Measurements from ENCODE around the gene NPBWR2. TPM values are rescaled to one million over a fixed set of nuclear protein-coding genes. Genes with fewer than 3 reads are reported as not detected.
A peak's percentile ranks its signal among the peaks of the same experiment; 100 is the strongest.

Gene NPBWR2
- total and polyA plus RNA-seq, 4 donors: not detected

DNA sequence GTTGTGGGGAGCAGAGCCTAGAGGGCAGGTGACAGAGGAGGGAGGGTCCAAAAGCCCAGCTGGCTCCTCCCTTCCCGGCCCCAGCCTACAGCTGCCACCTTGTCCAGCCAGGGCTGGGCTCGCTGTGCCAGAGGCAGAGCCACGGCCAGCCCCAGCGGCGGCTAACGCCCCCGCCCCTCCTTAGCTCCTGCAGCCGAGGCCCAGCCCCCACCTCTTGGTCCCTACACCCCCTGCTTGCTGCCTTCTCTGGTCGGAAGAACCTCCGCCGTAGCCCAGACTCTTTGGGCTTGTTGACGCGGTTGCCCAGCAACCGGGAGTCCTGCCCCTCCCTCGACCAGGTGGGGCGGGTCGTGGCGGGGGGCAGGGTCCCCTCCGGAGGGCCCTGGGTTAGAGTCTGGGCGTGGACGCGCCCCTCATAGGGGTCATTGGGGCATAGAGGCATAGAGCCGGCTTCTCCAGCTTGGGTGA, 22.6 kb downstream of the NPBWR2 start:
- no peak for DNase-seq
- no peaks in the 10 kb centered on the region for H3K9me3 ChIP-seq (ENCODE audit: control insufficient read depth, low read length)
- no peak overlapping the region for H3K27ac ChIP-seq (ENCODE audit: low read depth in 1 of 2, low read length in 2 of 2)
- 8 to 11% methylated on average over 18 to 23 of the region's 23 CpGs for WGBS, 2 donors
- no peak overlapping the region for H3K4me3 ChIP-seq (ENCODE audit: low read length in 2 of 2)
- H3K4me1 ChIP-seq (ENCODE audit: control insufficient read depth in 1 of 2, insufficient read depth in 2 of 2, low read length in 2 of 2): no peaks in the 10 kb centered on the region
- no peaks in the 10 kb centered on the region for H3K36me3 ChIP-seq (ENCODE audit: control insufficient read depth in 1 of 2, insufficient read depth in 2 of 2, low read length in 1 of 2)
- no peaks in the 10 kb centered on the region for H3K27me3 ChIP-seq (ENCODE audit: control insufficient read depth in 1 of 2, insufficient read depth in 2 of 2, low read length in 1 of 2)
- intact Hi-C loops (cut with DNase I): no loop called here
- ATAC-seq (ENCODE audit: low FRiP score): no peak

DNA sequence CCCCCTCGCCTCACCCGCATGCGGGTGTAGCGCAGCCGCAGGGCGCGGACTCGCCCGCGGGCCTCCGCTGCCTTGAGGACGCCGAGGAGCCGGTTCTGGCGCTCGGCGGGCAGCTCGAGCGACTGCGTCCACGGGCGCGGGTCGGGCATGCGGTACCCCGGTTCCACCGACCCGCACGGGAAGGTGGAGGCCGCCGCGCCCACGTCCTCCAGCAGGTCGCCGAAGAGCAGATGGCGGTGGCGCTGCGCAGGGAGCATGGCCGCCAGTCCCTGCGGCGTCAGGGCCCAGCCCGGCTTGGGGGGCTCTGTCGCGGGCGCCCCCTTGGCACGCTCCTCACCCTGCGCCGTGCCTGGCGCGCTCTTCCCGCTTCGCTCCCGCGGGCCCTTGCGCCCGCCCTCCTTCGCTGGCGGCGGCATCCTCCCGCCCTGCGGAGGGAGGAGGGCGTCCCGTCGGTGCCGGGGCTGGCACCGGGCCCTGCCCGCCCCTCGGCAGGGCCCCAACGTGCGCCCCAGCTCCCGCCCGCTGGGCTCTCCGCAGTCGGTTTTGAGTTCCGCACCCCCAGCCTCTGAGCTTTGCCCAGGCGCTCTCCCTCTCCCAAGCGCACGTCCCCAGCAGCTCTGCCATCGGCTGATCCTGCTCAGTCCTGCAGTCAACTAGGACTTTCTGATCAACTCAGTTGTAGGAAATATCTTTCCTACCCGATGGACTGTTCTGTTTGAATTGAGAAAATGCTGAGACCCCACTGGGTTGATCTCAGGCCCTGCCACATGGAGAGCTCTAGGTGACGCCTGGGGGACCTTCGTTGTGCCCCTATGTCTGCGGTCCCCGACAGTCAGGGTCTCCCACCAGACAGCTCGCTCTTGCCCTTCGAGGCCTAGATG, 23.3 kb downstream of the NPBWR2 start, which contains the start of gene LKAAEAR1:
TSS of gene LKAAEAR1 (minus strand) at position 595 of the 881 bp plus-strand sequence. CDS start at position 416, 179 bp downstream.
- WGBS, 2 donors: 2% methylated on average over 68 to 86 of the region's 86 CpGs
- H3K4me3 ChIP-seq (ENCODE audit: low read length in 2 of 2): peak within 1 kb of the TSS in 1 of 2 donors; percentile 27
- no peak for DNase-seq
- no peaks in the 10 kb centered on the region for H3K4me1 ChIP-seq (ENCODE audit: control insufficient read depth in 1 of 2, insufficient read depth in 2 of 2, low read length in 2 of 2)
- H3K27ac ChIP-seq (ENCODE audit: low read depth in 1 of 2, low read length in 2 of 2): no peak within 1 kb of the TSS
- H3K9me3 ChIP-seq (ENCODE audit: control insufficient read depth, low read length): no peaks in the 10 kb centered on the region
- ATAC-seq (ENCODE audit: low FRiP score): no peak
- H3K36me3 ChIP-seq (ENCODE audit: control insufficient read depth in 1 of 2, insufficient read depth in 2 of 2, low read length in 1 of 2): no peaks in the 10 kb centered on the region
- intact Hi-C loops (cut with DNase I): no loop called here
- H3K27me3 ChIP-seq (ENCODE audit: control insufficient read depth in 1 of 2, insufficient read depth in 2 of 2, low read length in 1 of 2): no peaks in the 10 kb centered on the region

DNA sequence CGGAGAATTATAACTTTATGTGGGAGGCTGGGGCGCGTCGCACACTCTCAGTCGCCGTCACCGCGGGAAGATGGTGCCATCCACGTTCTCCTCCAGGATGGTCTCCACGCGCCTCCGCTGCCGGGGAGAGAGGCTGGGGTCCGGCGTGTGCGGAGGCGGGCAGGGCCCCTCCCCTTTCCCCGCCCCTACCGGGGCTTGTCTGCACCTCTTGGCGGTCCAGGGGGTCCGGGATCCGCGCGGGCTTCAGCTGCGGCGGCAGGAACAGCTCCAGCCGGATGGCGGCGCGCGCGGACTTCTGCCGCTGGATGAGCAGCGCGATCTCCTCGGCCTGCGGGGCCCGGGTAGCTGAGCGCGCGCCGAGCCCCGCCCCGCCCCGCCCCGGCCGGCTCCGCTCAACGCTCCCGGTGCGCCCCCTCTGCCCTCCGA, 24.0 kb downstream of the NPBWR2 start:
- ATAC-seq (ENCODE audit: low FRiP score) (peak; percentile 65), DNase-seq (peak; percentile 80 to 92)
- Histone ChIP-seq H3K4me1 (ENCODE audit: control insufficient read depth in 1 of 2, insufficient read depth in 2 of 2, low read length in 2 of 2) (no peaks in the 10 kb centered on the region), H3K36me3 (ENCODE audit: control insufficient read depth in 1 of 2, insufficient read depth in 2 of 2, low read length in 1 of 2) (no peaks in the 10 kb centered on the region), H3K4me3 (ENCODE audit: low read length in 2 of 2) (peak overlapping the region in 1 of 2 donors; percentile 27), H3K27ac (ENCODE audit: low read depth in 1 of 2, low read length in 2 of 2) (no peak overlapping the region), H3K9me3 (ENCODE audit: control insufficient read depth, low read length) (no peaks in the 10 kb centered on the region), H3K27me3 (ENCODE audit: control insufficient read depth in 1 of 2, insufficient read depth in 2 of 2, low read length in 1 of 2) (no peaks in the 10 kb centered on the region)
- intact Hi-C loops (cut with DNase I): no loop called here
- WGBS, 2 donors: 1% methylated on average over 38 to 52 of the region's 52 CpGs

DNA sequence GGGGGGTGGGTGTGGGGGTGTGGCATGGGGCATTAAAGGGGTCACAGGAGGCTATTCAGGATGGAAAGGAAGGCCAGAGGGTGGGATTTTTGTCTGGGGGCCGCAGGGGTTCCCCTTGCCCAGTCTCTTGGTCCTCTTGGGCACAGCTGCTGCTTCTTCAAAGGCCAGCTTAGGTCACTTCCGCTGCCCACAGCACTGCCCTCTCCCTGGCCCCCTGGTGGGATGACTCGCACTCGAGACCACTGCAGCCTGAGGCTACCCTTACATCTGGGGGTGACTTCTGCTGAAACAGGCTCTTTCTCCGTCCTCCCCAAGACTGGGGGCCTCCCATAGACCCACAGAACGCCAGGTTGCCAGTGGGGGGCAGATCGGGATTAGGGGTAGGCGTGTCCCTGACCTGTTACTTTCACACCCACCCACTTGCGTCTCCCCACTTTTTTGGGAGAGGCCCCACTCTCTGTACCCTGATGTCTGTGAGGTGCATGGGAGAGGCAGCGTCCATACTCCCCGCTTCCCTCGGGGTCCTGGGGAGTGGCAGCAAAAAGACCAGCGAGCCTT, 24.5 kb downstream of the NPBWR2 start:
- Histone ChIP-seq H3K27me3 (ENCODE audit: control insufficient read depth in 1 of 2, insufficient read depth in 2 of 2, low read length in 1 of 2) (no peaks in the 10 kb centered on the region), H3K27ac (ENCODE audit: low read depth in 1 of 2, low read length in 2 of 2) (no peak overlapping the region), H3K9me3 (ENCODE audit: control insufficient read depth, low read length) (no peaks in the 10 kb centered on the region), H3K36me3 (ENCODE audit: control insufficient read depth in 1 of 2, insufficient read depth in 2 of 2, low read length in 1 of 2) (no peaks in the 10 kb centered on the region), H3K4me3 (ENCODE audit: low read length in 2 of 2) (no peak overlapping the region), H3K4me1 (ENCODE audit: control insufficient read depth in 1 of 2, insufficient read depth in 2 of 2, low read length in 2 of 2) (no peaks in the 10 kb centered on the region)
- intact Hi-C loops (cut with DNase I): no loop called here
- ATAC-seq (ENCODE audit: low FRiP score) (no peak), DNase-seq (no peak)
- 26 to 32% methylated on average over 13 of the region's 13 CpGs for WGBS, 2 donors

DNA sequence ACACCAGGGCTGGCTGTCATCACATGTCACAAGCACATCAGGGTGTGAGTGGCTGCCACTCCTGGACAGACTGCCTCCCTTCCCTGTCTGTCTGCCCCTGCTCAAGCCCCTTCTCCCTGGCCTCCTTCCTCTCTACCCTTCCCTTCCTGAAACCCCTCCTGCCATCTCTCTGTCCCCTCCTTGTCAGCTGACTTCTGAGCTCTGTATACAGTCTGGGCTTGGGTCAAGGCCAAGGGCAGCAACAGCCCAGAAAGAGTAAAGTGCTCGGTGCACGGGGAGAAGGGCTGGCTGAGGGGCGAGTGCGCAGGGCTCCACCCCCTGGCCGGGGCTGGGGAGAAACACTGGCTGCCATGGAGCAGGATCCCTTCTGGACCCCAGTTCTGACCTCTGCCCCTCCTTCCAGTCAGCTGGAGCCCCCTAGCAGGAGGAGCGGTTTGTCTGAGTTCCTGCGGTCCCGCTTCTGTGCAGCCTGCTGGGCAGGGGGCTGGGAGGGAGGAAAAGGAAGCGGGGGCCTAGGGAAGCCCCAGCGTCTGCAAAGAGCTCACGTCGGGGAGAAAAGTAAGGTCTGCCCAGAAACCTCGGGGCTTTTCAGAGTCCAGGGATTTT, 25.1 kb downstream of the NPBWR2 start:
- intact Hi-C loops (cut with DNase I): no loop called here
- Histone ChIP-seq H3K36me3 (ENCODE audit: control insufficient read depth in 1 of 2, insufficient read depth in 2 of 2, low read length in 1 of 2) (no peaks in the 10 kb centered on the region), H3K27ac (ENCODE audit: low read depth in 1 of 2, low read length in 2 of 2) (no peak overlapping the region), H3K4me3 (ENCODE audit: low read length in 2 of 2) (no peak overlapping the region), H3K27me3 (ENCODE audit: control insufficient read depth in 1 of 2, insufficient read depth in 2 of 2, low read length in 1 of 2) (no peaks in the 10 kb centered on the region), H3K9me3 (ENCODE audit: control insufficient read depth, low read length) (no peaks in the 10 kb centered on the region), H3K4me1 (ENCODE audit: control insufficient read depth in 1 of 2, insufficient read depth in 2 of 2, low read length in 2 of 2) (no peaks in the 10 kb centered on the region)
- ATAC-seq (ENCODE audit: low FRiP score) (no peak), DNase-seq (no peak)
- 29 to 35% methylated on average over 13 of the region's 13 CpGs for WGBS, 2 donors

DNA sequence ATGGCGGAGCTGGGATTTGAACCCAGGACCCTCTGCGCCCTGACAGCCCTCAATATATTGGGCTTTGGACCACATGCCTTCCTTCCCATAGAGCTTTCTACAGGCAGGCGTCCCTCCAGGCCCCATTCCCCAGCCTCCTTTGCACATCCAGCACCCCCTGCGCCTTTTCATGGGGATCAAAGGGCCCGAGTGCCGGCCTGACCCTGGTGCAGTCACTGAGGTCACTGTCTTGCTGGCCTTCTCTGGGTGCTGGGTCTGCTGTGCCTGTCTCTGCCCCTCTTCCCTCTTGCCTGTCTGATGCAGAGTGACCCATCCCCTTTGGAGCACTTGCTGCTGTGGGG, 25.8 kb downstream of the NPBWR2 start:
- Histone ChIP-seq H3K9me3 (ENCODE audit: control insufficient read depth, low read length) (no peaks in the 10 kb centered on the region), H3K27ac (ENCODE audit: low read depth in 1 of 2, low read length in 2 of 2) (no peak overlapping the region), H3K4me3 (ENCODE audit: low read length in 2 of 2) (no peak overlapping the region), H3K36me3 (ENCODE audit: control insufficient read depth in 1 of 2, insufficient read depth in 2 of 2, low read length in 1 of 2) (no peaks in the 10 kb centered on the region), H3K27me3 (ENCODE audit: control insufficient read depth in 1 of 2, insufficient read depth in 2 of 2, low read length in 1 of 2) (no peaks in the 10 kb centered on the region), H3K4me1 (ENCODE audit: control insufficient read depth in 1 of 2, insufficient read depth in 2 of 2, low read length in 2 of 2) (no peaks in the 10 kb centered on the region)
- intact Hi-C loops (cut with DNase I): no loop called here
- WGBS, 2 donors: 87 to 95% methylated on average over 6 of the region's 6 CpGs
- ATAC-seq (ENCODE audit: low FRiP score): no peak
- no peak for DNase-seq

DNA sequence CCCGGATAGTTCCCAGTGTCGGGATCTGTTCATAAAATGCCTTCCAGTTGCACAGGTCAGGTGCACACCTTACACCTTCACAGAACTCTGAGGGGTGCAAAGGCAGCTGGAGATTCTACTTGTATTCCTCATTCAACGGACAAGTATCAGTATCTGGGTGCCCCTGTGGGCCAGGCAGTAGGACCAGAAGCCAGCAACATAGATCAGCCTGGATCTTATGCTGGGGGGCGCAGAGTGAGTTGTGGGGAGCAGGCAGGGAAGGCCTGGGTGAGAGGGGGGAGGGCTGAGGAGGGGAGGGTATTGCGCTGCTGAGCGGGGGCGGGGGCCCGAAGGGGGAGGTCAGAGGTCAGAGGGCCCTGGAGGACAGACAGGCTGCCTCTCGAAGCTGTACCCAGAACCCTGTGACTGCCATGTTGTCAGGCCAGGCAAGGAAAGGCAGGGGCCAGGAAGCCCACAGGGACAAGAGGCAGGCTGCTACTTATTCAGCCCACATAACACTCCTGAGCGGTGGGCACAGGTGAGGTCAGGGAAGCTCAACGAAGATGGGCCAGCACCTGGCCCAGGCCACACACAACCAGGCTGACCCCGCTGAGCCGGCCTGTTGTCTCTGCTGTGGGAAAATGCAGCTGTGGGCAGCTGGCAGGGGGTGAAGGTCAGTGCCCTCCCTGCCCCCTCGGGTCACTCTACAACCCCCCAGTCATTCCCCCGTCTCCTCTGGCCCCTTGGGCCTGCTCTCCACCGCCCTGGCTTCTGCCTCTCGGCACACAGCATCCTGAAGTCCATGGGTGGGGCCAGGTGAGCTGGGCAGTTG, 26.3 kb downstream of the NPBWR2 start:
- DNase-seq: no peak
- Histone ChIP-seq H3K36me3 (ENCODE audit: control insufficient read depth in 1 of 2, insufficient read depth in 2 of 2, low read length in 1 of 2) (no peaks in the 10 kb centered on the region), H3K27me3 (ENCODE audit: control insufficient read depth in 1 of 2, insufficient read depth in 2 of 2, low read length in 1 of 2) (no peaks in the 10 kb centered on the region), H3K27ac (ENCODE audit: low read depth in 1 of 2, low read length in 2 of 2) (no peak overlapping the region), H3K4me3 (ENCODE audit: low read length in 2 of 2) (no peak overlapping the region), H3K4me1 (ENCODE audit: control insufficient read depth in 1 of 2, insufficient read depth in 2 of 2, low read length in 2 of 2) (no peaks in the 10 kb centered on the region), H3K9me3 (ENCODE audit: control insufficient read depth, low read length) (no peaks in the 10 kb centered on the region)
- no peak for ATAC-seq (ENCODE audit: low FRiP score)
- intact Hi-C loops (cut with DNase I): no loop called here
- WGBS, 2 donors: 81 to 86% methylated on average over 16 to 17 of the region's 17 CpGs

DNA sequence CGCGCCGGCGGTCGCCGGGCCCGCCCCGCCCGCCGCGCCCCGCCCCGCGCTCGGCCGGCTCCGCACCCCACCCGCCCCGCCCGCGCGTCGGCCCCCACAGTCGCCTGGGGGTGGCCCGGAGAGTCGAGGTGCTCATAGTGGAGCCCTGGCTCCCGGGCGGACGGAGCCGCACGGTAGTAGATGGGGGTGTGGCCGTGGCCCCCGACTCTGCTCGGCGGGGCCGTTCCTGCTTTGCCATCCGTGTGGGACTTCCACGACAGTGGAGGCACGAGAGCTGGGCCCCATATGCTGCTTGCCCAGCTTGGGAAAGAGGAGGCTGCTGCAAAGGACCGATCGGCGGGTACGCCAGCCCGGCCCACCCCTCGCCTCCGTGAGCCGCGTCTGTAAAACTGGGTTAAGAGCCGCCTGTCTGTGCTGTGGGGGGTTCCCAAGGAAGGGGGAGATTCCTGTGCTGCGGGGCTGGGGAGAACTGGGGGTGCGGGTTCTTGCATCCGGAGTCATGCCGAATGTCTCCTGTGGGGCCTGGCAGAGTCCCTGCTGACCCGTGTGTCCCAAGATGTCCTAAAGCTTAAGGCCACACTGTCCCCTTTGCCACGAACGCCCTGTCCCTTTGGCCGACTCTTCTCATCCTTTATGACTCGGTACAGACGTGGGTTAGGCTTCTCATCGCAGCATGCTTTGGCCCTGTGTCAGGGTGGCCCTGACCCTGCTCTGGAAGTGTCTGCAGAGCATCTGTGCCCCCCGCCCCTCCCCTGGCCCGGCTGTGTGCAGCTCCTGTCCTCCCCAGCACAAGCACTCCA, 27.2 kb downstream of the NPBWR2 start, which contains the start of gene OPRL1:
TSS of gene OPRL1 (plus strand) at position 70 of the 800 bp plus-strand sequence. CDS start 12,639 bp downstream, outside the sequence.
- Histone ChIP-seq H3K4me1 (ENCODE audit: control insufficient read depth in 1 of 2, insufficient read depth in 2 of 2, low read length in 2 of 2) (no peaks in the 10 kb centered on the region), H3K36me3 (ENCODE audit: control insufficient read depth in 1 of 2, insufficient read depth in 2 of 2, low read length in 1 of 2) (no peaks in the 10 kb centered on the region), H3K27ac (ENCODE audit: low read depth in 1 of 2, low read length in 2 of 2) (no peak within 1 kb of the TSS), H3K9me3 (ENCODE audit: control insufficient read depth, low read length) (no peaks in the 10 kb centered on the region), H3K4me3 (ENCODE audit: low read length in 2 of 2) (peak within 1 kb of the TSS; percentile 46 to 66), H3K27me3 (ENCODE audit: control insufficient read depth in 1 of 2, insufficient read depth in 2 of 2, low read length in 1 of 2) (no peaks in the 10 kb centered on the region)
- ATAC-seq (ENCODE audit: low FRiP score) (no peak), DNase-seq (no peak)
- intact Hi-C loops (cut with DNase I): no loop called here
- WGBS, 2 donors: 4 to 7% methylated on average over 34 to 62 of the region's 62 CpGs
